Ovary (tissue), 9 donors: ENCODE data around the gene HSPA1B. TPM values are rescaled to one million over a fixed set of nuclear protein-coding genes. Genes with fewer than 3 reads are reported as not detected.
"Not testable (repeated sequence)": the region's sequence is repeated elsewhere in the genome, so short reads cannot be mapped to it uniquely, and the experiment has no call there.

Experiments
- DNase-seq, 5 donors: peaks; one replicate each; pipeline ENCODE4 v3.0.0-alpha.2; 2019 to 2020
- H3K27ac ChIP-seq, 2 donors: fragments of 200-600 bp; one replicate each; pipeline versions ENCODE4 v1.5.1 to v1.8.0; 2019 to 2022
- H3K27me3 ChIP-seq: fragments of 200-600 bp; one replicate; pipeline ENCODE4 v1.8.0; 2022
- H3K36me3 ChIP-seq: fragments of 200-600 bp; sonication (generic); one replicate; pipeline ENCODE4 v1.5.1; 2019
- H3K4me1 ChIP-seq: one replicate; pipeline ENCODE4 v1.8.1; 2013; ENCODE audit warnings: mild to moderate bottlenecking, moderate library complexity; ENCODE audit not compliant: insufficient read depth
- H3K4me3 ChIP-seq: fragments of 200-600 bp; sonication (generic); one replicate; pipeline ENCODE4 v1.5.1; 2017
- H3K9me3 ChIP-seq, 2 donors: fragments of 200-600 bp in 1 of 2; sonication (generic) in 1 of 2; one replicate each; pipeline versions ENCODE4 v1.5.1 to v1.8.1; 2013 to 2019; ENCODE audit warnings: mild to moderate bottlenecking in 1 of 2, moderate library complexity in 1 of 2
- CTCF ChIP-seq, 3 donors: fragments of 450-650 bp in 2 of 3; fragments of 200-600 bp in 1 of 3; IDR thresholded peaks; one replicate each; pipeline versions ENCODE4 v1.5.1 to v1.8.0; 2016 to 2022; ENCODE audit warnings: antibody characterized with exemption in 3 of 3, mild to moderate bottlenecking in 1 of 3
- EP300 ChIP-seq: sonication (generic); formaldehyde crosslinking; IDR thresholded peaks from one replicate; pipeline ENCODE4 v1.6.1; 2017; ENCODE audit warnings: antibody characterized with exemption
- POLR2A ChIP-seq: fragments of 450-650 bp; IDR thresholded peaks from one replicate; pipeline ENCODE4 v1.6.1; 2017; ENCODE audit warnings: antibody characterized with exemption, mild to moderate bottlenecking, moderate library complexity
- WGBS, 3 donors: extraction: QIAGEN DNeasy Blood & Tissue Kit in 1 of 3; methylation state at CpG; one replicate each; pipeline versions ENCODE4 v1.1.5 to v1.1.7; 2013 to 2017; 5-methylcytosine and 5-hydroxymethylcytosine counted together
- intact Hi-C, 4 donors: fragments of 100-400 bp; cut with DNase I; formaldehyde crosslinking; loops; one replicate each; pipeline versions ENCODE4 v1.11.0 to v1.15.1; 2022 to 2023
- polyA plus RNA-seq, 2 donors: library from polyadenylated mRNA; stranded (reverse); fragments of 200-250 nt in 1 of 2; fragments of 350-450 nt in 1 of 2; fragmentation: Illumina TruSeq in 1 of 2; extraction: RNeasy Lipid Tissue Mini Kit (QIAGEN cat#74804) in 1 of 2; gene quantifications; one replicate each; pipeline ENCODE4 v1.2.3, GENCODE V29; 2013 to 2014
- total RNA-seq, 7 donors: library from RNA; depleted of rRNA in 2 of 7; stranded (reverse); fragments of >200 nt in 2 of 7; fragmentation: NEBNext Ultra II Directional in 3 of 7; extraction: Animal tissue kit (Norgen Biotek cat#: 25700) in 3 of 7; gene quantifications; one replicate each; pipeline versions ENCODE4 v1.1.0 to v1.2.4, GENCODE V29; 2016 to 2023
- donor health status: DM: no; HTN: no; CAD: no; lungs with moderate emphysema.
- donor health status: DM: no; HTN: no; CAD: no.
- donor health status: Bipolar disorder and iron deficiency.
- donor health status: DM: yes; HTN: yes; CAD: no.
- donor health status: DM: no; HTN: no; CAD: no.
- donor health status: DM: yes; HTN: yes; CAD: no.

HSPA1B gene
- total and polyA plus RNA-seq, 9 donors, result 41.9 to 506 (median 175) TPM

- Histone ChIP-seq H3K27me3 (no peaks in the 10 kb centered on the region), H3K27ac (no peak overlapping the region), H3K36me3 (no peaks in the 10 kb centered on the region), H3K9me3 (no peaks in the 10 kb centered on the region), H3K4me1 (peaks cover 6% of the 10 kb centered on the region), H3K4me3 (no peak overlapping the region)
- DNase-seq, result no peak
- TF ChIP-seq EP300 (no peak), POLR2A (no peak), CTCF (IDR thresholded peaks at IDR 0.05) (no peak)
- intact Hi-C loops, result loop anchor here in 2 of 4 donors (5.0 to 10.0 kb wide), 2 partner anchors 35 to 63 kb away; partner anchors contain the start of gene CLIC1 (in 1 of the 2)
- WGBS, 3 donors, result 52 to 56% (median 56%) methylated on average over 5 of the region's 5 CpGs
Observed at GRCh38 chr6:31797588-31797987, 29.9 kb upstream of the HSPA1B start.

GRCh38 chr6:31799781-31800180, 27.8 kb upstream of the HSPA1B start:
- H3K4me3 ChIP-seq, result no peak overlapping the region
- no peak for DNase-seq
- H3K27me3 ChIP-seq, result no peaks in the 10 kb centered on the region
- no peak overlapping the region for H3K27ac ChIP-seq
- H3K36me3 ChIP-seq, result no peaks in the 10 kb centered on the region
- peaks cover 1% of the 10 kb centered on the region for H3K4me1 ChIP-seq
- H3K9me3 ChIP-seq, result no peaks in the 10 kb centered on the region
- intact Hi-C loops, result loop anchor here in 2 of 4 donors (5.0 to 10.0 kb wide), 2 partner anchors 33 to 65 kb away; partner anchors contain the start of gene CLIC1 (in 1 of the 2)
- 70 to 75% (median 72%) methylated on average over 12 of the region's 12 CpGs for WGBS, 3 donors
- TF ChIP-seq POLR2A, result no peak
- no peak for TF ChIP-seq CTCF (IDR thresholded peaks at IDR 0.05)
- TF ChIP-seq EP300, result no peak

- peak in 2 of 5 donors; percentile 2 to 11 for DNase-seq
- WGBS, 3 donors, result 90 to 94% (median 93%) methylated on average over 8 of the region's 8 CpGs
Observed at GRCh38 chr6:31801031-31801927, 26.3 kb upstream of the HSPA1B start.

GRCh38 chr6:31805939-31806469, 21.5 kb upstream of the HSPA1B start:
- intact Hi-C loops, result no loop called here
- peak in 2 of 5 donors; percentile 8 to 29 for DNase-seq
- Histone ChIP-seq H3K9me3 (no peaks in the 10 kb centered on the region), H3K27ac (peak overlapping the region; percentile 87 to 88), H3K27me3 (no peaks in the 10 kb centered on the region), H3K36me3 (no peaks in the 10 kb centered on the region), H3K4me3 (peak overlapping the region; percentile 82), H3K4me1 (no peaks in the 10 kb centered on the region)
- TF ChIP-seq POLR2A (no peak), CTCF (IDR thresholded peaks at IDR 0.05) (no peak), EP300 (no peak)
- WGBS, 3 donors, result 16 to 18% (median 16%) methylated on average over 7 of the region's 7 CpGs

More at GRCh38 chr6:31801031-31801927, 26.3 kb upstream of the HSPA1B start:
- H3K9me3 ChIP-seq, H3K4me1 ChIP-seq, H3K36me3 ChIP-seq, H3K4me3 ChIP-seq, H3K27ac ChIP-seq, H3K27me3 ChIP-seq, intact Hi-C loops: not testable (repeated sequence)
